ENCODE data around the gene SLC39A12.
"Not testable (repeated sequence)": the region's sequence is repeated elsewhere in the genome, so short reads cannot be mapped to it uniquely, and the experiment has no call there.

Gene SLC39A12

GRCh38 chr10:17951868-17952371 is at the start of gene SLC39A12:
Gene SLC39A12 (plus strand): TSS chr10:17951918. CDS start chr10:17953277, 1,359 bp downstream.
- peak; percentile 10 for DNase-seq (ENCODE audit: low read depth)

DNA sequence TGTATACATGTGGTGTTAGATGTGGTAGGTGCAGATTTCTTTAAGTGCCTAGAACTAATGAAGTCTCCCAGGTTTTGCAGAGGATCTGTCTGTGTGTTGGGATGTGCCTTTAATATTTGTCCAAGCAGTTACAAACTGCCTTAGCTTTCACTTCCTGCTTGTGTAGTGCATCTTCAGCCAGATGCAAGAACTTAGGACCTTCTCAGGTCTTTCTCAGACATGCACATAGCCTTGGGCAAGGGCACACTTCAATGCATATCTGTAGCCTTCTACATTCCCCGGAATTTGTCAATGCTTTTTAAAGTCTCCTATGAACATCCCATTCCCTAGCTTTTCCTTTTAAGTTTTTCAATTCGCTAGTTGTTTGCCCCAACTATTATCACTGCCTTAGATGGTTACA is 47.2 kb upstream of the SLC39A12 start:
- no peak for DNase-seq (ENCODE audit: low read depth)

DNA sequence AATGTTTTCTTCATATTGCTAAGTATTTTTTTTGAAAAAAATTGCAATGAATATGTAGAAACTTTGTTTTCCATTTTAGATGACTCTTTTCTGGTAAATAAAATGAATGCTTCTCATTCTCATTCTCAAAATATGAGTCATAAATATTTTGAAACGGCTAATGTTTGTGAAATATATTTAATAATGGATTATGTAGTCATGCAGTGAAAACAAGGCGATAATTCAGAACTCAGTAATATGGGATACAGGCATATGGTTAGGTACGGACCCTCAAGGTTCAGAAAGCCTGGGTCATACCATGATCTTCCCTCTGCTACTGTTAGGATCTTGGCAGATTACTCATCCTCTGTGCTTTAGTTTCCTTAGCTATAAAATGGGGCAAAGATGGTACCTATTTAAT is 46.2 kb upstream of the SLC39A12 start:
- no peak for DNase-seq (ENCODE audit: low read depth)

DNA sequence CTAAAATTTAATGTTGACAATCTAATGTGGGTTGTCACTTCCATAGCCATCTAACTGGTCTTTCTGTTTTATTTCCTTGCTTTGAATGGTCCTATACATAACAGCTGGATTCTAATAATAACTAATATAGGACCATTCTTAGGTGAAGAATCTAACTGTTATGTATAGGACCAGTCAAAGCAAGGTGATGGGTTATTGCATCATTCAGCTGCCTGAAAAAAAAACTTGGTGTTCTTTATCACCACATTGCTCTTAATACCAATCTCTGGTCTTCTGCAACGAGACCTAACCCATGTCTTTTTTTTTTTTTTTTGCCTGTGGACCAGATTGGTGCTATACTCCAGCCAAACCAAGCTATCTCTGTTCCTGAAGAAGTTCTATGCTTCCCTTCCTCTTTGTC is 45.7 kb upstream of the SLC39A12 start:
- no peak for DNase-seq (ENCODE audit: low read depth)

DNA sequence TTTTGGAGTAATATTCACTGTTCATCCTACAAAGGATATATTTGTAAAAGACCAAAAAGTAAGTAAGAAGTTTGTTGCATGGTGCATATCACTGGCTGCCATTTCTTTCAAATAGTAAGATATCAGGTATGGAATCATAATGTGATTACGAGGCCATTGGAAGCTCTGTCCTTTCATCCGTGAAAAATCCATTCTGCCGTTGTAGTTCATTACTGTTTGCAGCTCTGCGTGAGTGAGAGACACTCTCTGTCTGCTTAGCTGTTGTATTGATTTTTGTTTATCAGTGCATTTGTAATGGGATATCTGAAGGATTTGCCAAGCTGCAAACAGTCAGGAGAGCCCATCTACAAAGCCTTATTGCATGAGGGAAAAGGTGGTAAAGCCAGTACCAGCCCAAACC is 44.1 kb upstream of the SLC39A12 start:
- DNase-seq (ENCODE audit: low read depth), result no peak

- peak; percentile 52 for DNase-seq (ENCODE audit: low read depth)
Observed at GRCh38 chr10:17910125-17910789, 41.5 kb upstream of the SLC39A12 start.

DNA sequence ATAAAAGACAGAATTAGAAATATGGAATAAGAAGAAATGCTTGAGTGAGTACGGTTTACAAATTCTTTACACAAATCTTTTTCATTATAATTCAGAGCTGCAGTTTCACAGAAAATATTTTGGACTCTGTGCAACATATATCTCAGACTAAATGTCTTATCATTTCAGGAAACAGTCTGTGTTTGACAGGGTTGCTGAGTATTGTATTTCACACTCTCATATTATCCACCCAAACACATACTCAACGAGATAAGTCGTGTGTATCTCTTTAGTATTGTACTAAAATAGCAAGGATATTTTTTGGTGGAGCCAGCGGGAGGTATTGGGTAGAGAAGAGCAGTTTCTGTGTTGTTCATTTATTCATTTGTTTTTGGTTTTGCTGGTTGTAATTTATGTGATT is 39.0 kb upstream of the SLC39A12 start:
- DNase-seq (ENCODE audit: low read depth), result no peak

DNA sequence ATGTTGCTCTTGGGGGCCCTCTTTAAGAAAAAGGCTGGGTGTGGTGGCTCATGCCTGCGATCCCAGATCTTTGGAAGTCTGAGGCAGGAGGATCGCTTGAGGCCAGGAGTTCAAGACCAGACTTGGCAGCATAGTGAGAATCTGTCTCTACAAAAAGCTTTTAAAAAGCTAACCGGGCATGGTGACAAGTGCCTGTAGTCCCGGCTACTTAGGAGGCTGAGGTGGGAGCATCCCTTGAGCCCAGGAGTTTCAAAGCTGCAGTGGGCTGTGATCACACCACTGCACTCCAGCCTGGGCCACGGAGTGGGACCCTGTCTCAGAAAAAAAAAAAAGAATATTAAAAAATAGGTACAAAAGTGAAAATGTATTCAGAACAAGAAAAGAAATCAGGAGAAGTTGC is 38.1 kb upstream of the SLC39A12 start:
- no peak for DNase-seq (ENCODE audit: low read depth)

GRCh38 chr10:17914169-17915045 is 37.3 kb upstream of the SLC39A12 start:
- DNase-seq (ENCODE audit: low read depth), result no peak

- DNase-seq (ENCODE audit: low read depth), result no peak
Observed at GRCh38 chr10:17915181-17915580, 36.5 kb upstream of the SLC39A12 start.

GRCh38 chr10:17918187-17918903 is 33.4 kb upstream of the SLC39A12 start:
- no peak for DNase-seq (ENCODE audit: low read depth)

DNA sequence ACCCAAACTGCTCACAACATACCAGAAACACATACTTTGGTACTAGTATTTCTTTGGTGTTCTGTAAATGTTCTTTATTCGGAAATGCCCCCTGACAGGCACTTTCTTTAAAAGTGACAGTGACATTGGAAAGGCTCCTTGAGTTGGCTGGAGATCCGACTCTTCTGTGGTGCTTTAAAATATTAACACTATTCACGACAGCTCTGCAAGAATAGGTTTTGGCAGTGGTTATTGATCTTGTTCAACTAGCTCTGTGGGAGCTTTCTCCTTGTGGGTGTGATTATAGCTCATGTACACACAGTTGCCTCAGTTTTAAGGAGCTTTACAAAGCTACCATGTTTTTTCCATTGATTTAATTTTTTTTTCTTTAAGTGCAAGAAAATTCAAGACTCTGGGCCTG is 30.3 kb upstream of the SLC39A12 start:
- DNase-seq (ENCODE audit: low read depth), result no peak

DNA sequence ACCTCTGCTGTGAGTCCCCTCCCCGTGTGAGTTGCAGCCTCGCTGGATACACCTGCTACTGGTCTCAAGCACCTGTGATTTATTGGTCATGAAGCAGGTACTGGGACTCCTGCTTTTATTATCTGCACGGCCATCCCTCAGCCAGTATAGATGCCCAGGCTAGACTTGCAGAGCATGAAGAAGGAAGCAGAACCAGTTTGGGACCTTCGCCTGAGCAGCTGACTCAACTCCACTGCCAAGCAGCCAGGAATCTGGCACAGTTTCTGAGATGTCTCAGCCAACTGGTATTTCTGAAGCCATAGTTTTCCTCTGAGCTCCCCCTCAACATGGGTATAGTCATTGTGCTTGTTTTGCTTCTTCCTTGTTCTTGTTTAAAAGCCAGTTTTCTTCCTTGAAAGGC is 28.0 kb upstream of the SLC39A12 start:
- peak; percentile 70 for DNase-seq (ENCODE audit: low read depth)

DNA sequence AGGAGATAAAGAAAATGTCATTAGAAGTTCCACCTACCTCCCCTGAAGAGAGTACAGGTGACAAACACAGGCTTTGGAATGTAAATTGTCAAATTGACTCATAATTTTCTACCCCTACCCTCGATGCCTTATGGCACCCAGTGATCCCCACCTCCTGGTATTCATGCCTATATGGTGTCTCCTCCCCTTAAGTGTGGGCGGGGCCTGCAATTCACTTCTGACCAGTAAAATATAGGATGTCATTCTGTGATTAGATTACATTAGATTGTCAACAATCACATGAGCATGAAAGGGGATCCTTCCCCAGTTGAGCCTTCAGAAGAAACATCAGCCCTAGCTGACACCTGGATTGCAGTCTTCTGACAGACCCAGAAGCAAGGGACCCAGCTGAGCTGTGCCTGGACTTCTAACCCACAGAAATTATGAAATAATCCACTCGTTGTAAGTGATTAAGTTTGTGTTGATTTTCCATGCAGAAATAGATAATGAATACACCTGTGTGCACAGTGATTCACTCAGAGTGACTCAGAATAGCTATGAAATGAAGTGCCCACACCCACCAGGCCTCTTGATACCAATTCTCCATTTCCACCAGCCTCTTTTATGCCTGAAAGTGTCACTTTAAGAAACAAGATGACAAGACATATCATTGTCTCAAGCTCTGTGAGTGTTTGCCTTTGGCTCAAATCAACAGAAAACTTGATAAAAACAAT is 8.5 kb upstream of the SLC39A12 start:
- DNase-seq (ENCODE audit: low read depth), result no peak

DNA sequence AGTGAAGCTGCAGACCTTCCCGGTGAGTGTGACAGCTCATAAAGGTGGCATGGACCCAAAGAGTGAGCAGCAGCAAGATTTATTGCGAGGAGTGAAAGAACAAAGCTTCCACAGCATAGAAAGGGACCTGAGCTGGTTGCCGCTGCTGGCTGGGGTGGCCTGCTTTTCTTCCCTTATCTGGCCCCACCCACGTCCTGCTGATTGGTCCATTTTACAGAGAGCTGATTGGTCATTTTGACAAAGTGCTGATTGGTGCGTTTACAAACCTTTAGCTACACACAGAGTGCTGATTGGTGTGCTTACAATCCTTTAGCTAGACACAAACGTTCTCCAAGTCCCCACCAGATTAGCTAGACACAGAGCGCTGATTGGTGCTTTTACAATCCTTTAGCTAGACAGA is 1.4 kb upstream of the SLC39A12 start:
- not testable (repeated sequence) for DNase-seq (ENCODE audit: low read depth)

- no peak for DNase-seq (ENCODE audit: low read depth)
Observed at GRCh38 chr10:17950726-17951125, 992 bp upstream of the SLC39A12 start.

DNA sequence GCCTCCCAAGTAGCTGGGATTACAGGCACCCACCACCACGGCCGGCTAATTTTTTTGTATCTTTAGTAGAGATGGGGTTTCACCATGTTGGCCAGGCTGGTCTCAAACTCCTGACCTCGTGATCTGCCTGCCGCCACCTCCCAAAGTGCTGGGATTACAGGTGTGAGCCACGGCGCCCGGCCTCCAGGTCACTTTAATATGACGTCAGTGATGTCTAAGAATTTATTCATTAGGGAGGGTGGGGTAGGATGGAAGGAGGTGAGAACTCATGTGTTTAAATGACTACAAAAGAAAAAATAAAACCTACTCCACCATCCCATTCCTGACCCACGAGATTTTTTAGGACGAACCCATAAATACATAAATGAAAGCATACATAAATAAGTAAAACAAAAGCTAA is 2.7 kb downstream of the SLC39A12 start:
- DNase-seq (ENCODE audit: low read depth), result not testable (repeated sequence)

- no peak for DNase-seq (ENCODE audit: low read depth)
Observed at GRCh38 chr10:17954861-17955260, 3.1 kb downstream of the SLC39A12 start.

DNA sequence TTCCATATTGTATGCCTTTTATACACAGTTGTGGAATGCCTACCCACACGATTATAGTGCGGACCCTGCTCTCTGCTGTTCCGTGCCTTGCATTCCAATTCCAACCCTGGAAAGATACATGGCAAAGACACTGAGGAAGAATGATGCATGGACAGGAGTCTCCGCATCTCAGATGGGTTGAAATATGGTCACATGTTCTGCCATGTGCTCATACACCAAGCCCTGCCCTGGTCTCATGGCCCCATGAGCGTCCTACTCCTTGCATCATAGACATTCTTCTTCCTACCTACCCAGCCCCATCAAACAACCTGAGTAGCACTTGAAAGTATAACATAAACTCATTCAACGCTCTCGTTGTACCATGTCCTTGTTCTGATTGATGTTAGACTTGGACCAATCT is 6.3 kb downstream of the SLC39A12 start:
- no peak for DNase-seq (ENCODE audit: low read depth)

GRCh38 chr10:17959870-17960269 is 8.2 kb downstream of the SLC39A12 start:
- no peak for DNase-seq (ENCODE audit: low read depth)

GRCh38 chr10:17961551-17962422 is 10.1 kb downstream of the SLC39A12 start:
- DNase-seq (ENCODE audit: low read depth), result no peak

All from fibroblast of the conjunctiva (primary cell).